Astrocyte of the cerebellum (primary cell): ENCODE results near the gene TMEM79.

ENCODE experiments used
- DNase-seq: peaks from one replicate; pipeline ENCODE4 v3.0.0-alpha.2; 2011; ENCODE audit warnings: low read depth
- H3K4me3 ChIP-seq: 2 replicates; pipeline ENCODE4 v1.5.1; 2011; ENCODE audit warnings: mild to moderate bottlenecking, low read depth, low read length, moderate library complexity
- in situ Hi-C: cut with HindIII; loops from 2 replicates; pipeline ENCODE4 v1.10.0; 2017; ENCODE audit warnings: low sequenced_read_pairs
- TF ChIP-seq, protein P1 (sequence below): IDR thresholded peaks from 2 replicates; pipeline ENCODE4 v1.5.1; 2012; ENCODE audit warnings: low read length, low read depth, moderate library complexity, mild to moderate bottlenecking; ENCODE audit errors: missing control alignments

The TMEM79 gene

DNA sequence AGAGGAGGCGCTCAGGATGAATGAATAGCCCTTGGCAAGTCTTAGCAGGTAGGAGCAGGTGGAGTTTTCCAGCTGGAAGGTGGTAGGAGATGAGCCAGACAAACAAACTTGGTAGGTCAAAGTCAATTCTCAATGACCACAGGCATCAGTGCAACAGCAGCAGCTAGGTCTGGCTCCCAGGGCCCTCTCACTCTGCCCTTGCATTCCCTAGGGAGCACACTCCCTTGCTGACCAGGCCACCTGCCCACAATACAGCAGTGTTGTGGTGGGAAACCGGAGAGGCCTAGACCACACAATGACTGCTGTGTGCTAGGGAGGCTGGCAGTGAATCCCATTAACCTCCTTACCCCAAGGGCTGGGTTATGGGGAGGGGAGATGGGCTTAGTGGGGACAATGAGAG lies 23.2 kb upstream of the TMEM79 start:
- TF ChIP-seq, protein P1, sequence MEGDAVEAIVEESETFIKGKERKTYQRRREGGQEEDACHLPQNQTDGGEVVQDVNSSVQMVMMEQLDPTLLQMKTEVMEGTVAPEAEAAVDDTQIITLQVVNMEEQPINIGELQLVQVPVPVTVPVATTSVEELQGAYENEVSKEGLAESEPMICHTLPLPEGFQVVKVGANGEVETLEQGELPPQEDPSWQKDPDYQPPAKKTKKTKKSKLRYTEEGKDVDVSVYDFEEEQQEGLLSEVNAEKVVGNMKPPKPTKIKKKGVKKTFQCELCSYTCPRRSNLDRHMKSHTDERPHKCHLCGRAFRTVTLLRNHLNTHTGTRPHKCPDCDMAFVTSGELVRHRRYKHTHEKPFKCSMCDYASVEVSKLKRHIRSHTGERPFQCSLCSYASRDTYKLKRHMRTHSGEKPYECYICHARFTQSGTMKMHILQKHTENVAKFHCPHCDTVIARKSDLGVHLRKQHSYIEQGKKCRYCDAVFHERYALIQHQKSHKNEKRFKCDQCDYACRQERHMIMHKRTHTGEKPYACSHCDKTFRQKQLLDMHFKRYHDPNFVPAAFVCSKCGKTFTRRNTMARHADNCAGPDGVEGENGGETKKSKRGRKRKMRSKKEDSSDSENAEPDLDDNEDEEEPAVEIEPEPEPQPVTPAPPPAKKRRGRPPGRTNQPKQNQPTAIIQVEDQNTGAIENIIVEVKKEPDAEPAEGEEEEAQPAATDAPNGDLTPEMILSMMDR = no peak
- H3K4me3 ChIP-seq = no peak overlapping the region
- no peak for DNase-seq
- in situ Hi-C loops = loop anchor here (5.0 kb wide), 1 partner anchor 51 kb away; no protein-coding TSS in a partner anchor

DNA sequence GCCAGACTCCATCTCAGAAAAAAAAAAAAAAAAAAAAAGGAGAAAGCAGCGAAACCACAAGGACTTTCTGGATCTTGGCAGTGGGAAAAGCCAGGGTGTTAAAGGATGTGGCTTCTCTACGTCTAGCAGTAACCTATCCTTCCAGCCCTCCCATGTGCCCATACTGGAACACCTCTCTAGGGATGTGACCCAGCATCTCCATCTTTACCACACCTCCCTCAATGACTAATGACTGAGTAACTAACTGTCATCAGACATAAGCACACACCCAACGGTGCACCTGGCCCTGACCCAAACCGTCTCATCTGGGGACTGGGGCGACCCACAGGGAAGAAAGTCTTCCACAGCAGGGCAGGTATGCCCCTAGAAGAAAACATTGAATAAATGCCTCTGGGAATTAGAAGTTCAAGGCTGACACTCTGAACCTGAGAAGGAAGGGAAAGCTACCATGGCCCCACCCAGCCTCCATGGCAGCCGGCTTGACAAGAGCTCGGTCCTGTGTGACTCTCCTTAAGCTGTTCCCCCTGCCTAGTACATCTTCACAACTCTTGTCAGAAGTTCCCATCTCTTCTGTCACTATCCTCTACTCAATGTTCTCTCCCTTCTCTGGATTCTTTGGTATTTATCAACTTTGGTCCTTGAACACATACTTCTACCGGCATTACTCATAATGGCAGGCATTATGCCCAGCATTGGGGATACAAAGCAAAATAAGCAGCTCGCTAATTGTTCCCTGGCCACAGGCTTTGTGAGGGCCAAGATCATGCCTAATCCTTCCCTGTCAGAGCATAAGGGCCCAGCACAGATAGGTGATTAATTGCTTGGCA lies 21.5 kb upstream of the TMEM79 start:
- in situ Hi-C loops = loop anchor here (5.0 kb wide), 1 partner anchor 50 kb away; no protein-coding TSS in a partner anchor
- DNase-seq = peak; percentile 83
- TF ChIP-seq, protein P1 = no peak
- no peak overlapping the region for H3K4me3 ChIP-seq

DNA sequence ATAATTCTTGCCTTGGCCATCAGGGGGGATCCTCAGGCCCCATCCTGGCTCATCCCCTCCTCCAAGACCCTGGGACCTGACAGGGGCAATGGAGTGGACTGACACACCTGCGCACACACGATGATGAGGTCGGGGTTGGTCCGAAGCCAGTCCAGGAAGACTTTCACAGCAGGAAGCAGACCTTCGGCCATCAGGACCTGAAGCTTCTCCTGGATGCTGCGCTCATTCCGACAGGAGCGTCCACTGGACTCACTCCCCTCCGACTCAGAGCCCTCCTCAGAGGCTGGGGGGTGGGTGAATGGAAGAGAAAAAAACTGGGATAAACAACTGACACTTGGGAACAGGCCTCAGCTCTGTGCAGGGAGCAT lies 20.9 kb upstream of the TMEM79 start:
- DNase-seq = no peak
- in situ Hi-C loops = loop anchor here (5.0 kb wide), 1 partner anchor 49 kb away; no protein-coding TSS in a partner anchor
- no peak overlapping the region for H3K4me3 ChIP-seq
- TF ChIP-seq, protein P1 = no peak

DNA sequence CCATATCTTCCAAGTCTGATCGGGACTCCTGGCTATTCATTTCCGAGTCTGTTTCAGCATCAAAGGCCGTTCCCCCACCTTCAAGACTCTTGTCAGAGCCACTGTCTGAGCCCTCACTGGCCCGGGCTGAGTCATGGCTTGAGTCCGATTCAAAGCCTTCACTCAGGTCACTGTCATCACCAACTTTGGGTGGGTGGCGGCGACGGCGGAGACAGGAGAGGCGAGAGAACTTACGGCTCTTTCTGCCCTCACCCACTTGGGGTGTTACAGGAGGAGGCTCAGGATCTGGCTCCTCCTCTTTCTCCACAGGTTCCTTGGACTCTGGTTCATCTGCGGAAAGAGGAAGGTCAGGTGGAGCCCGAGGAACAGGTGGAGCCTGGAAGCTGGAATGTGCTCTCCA lies 18.1 kb upstream of the TMEM79 start:
- no peak for DNase-seq
- in situ Hi-C loops = no loop called here
- H3K4me3 ChIP-seq = no peak overlapping the region
- TF ChIP-seq, protein P1 = no peak

DNA sequence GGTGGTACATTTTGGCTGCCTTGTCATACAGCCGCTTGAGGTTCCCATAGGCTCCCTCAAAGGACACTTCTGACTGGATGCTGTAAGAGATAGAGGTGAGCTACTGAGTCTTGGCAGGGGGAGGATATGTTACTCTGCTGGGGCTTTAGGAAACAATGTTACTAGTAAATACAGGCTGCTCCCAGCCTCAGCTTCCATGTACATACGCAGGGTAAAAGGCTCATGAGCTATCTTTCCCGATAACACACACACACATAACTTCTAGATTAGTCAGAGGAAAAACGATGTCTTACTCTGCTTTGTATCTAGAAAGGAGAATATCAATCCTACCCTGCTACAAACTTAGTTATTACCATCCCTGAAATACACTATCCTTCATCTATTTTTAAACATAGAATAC lies 15.8 kb upstream of the TMEM79 start:
- in situ Hi-C loops = no loop called here
- DNase-seq = no peak
- no peak overlapping the region for H3K4me3 ChIP-seq
- TF ChIP-seq, protein P1 = no peak

DNA sequence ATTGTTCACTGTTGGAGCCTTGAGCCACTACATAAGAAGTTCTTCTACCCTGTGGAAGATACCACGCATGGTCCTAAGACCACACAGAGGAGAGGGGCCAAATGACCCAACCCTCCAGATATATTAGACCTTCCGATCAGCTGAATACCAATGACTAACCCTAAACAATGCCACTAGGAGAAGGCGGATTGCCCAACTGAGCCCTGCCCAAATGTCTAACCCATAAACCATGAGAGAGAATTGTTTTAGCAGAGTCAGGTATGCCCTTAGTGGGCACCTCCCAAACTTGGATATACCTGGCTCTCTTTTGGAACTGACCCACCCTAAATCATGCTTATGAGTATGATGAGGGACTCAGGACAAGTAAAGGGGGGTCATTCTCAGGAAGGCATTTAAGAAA lies 13.8 kb upstream of the TMEM79 start:
- in situ Hi-C loops = no loop called here
- no peak for DNase-seq
- TF ChIP-seq, protein P1 = no peak
- no peak overlapping the region for H3K4me3 ChIP-seq
